Keratinocyte (primary cell): ENCODE measurements around the gene HOXB6.

Experiments used
- EZH2 ChIP-seq: IDR thresholded peaks from one replicate; pipeline ENCODE4 v1.6.1; 2012; ENCODE audit warnings: inconsistent platforms, mild to moderate bottlenecking, low read length, moderate library complexity
- TF ChIP-seq, protein P1 (sequence below), 3 experiments: IDR thresholded peaks in 1 of 3; conservative IDR thresholded peaks in 1 of 3; optimal IDR thresholded peaks in 1 of 3; 2 replicates in 2 of 3; 3 replicates in 1 of 3; pipeline versions ENCODE3 to v1.5.1; 2011; ENCODE audit warnings: low read length in 3 of 3, mild to moderate bottlenecking in 3 of 3, moderate library complexity in 2 of 3, control low read depth in 1 of 3, inconsistent platforms in 1 of 3; ENCODE audit not compliant: insufficient read depth in 2 of 3; ENCODE audit errors: extremely low read depth in 1 of 3

DNA sequence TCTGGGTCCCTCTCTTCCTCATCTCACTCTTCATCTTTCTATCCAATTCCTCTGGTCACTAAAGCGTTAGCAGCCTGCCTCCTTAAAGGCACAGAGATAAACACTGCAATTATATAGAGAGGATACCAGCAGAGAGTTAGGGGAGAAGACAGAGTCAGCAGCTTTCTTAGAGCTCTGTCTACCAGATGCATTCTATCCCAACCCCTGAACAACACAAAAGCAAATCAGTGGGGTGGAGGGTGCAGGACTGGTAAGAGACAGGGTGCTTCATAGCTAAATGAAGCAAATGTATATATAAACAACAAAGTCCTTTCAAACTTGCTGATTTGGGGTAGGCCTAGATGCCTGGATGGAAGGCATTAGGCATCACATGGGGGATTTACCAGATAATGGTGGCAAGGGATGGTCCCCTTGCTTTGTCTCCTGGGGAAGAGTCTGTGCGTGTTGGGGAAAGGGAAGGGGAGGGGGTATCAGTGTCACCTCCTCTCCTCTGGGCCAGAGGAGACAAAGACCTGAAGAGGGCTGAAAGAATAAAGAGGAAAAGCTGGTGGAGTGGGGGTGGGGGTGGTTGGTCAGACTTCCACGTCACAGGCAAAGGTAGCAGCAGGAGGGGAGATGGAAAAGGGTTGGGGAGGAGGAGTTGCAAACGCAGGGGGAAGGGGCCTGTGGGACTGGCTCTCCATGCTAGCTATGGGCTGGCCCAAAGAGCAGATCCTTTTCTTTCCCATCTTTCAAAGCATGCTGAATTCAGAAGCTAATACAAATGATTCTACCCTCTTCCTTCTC, 38.7 kb downstream of the HOXB6 start:
- TF ChIP-seq, protein P1, sequence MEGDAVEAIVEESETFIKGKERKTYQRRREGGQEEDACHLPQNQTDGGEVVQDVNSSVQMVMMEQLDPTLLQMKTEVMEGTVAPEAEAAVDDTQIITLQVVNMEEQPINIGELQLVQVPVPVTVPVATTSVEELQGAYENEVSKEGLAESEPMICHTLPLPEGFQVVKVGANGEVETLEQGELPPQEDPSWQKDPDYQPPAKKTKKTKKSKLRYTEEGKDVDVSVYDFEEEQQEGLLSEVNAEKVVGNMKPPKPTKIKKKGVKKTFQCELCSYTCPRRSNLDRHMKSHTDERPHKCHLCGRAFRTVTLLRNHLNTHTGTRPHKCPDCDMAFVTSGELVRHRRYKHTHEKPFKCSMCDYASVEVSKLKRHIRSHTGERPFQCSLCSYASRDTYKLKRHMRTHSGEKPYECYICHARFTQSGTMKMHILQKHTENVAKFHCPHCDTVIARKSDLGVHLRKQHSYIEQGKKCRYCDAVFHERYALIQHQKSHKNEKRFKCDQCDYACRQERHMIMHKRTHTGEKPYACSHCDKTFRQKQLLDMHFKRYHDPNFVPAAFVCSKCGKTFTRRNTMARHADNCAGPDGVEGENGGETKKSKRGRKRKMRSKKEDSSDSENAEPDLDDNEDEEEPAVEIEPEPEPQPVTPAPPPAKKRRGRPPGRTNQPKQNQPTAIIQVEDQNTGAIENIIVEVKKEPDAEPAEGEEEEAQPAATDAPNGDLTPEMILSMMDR (optimal IDR thresholded peaks at IDR 0.05 in 1 of 3, IDR thresholded peaks at IDR 0.05 in 1 of 3, conservative IDR thresholded peaks at IDR 0.05 in 1 of 3; ENCODE audit: extremely low read depth in 1 of 3, insufficient read depth in 2 of 3, low read length in 3 of 3) = no peak
- TF ChIP-seq EZH2 = no peak
